Prostate gland (tissue), 2 donors: Measurements from ENCODE around the gene L3MBTL4. TPM values are rescaled to one million over a fixed set of nuclear protein-coding genes. Genes with fewer than 3 reads are reported as not detected.

Source experiments
- DNase-seq: peaks from one replicate; pipeline ENCODE4 v3.0.0-alpha.2; 2019; ENCODE audit warnings: low spot score
- H3K27ac ChIP-seq, 2 donors: fragments of 200-600 bp; sonication (generic); 2 replicates each; pipeline ENCODE4 v1.5.1; 2017 to 2019
- H3K27me3 ChIP-seq: fragments of 200-600 bp; sonication (generic); replicated peaks from 2 replicates; pipeline ENCODE4 v1.5.1; 2019; ENCODE audit not compliant: insufficient read depth
- H3K36me3 ChIP-seq, 2 donors: fragments of 200-600 bp; sonication (generic); 1 replicate in 1 of 2; 2 replicates in 1 of 2; pipeline versions ENCODE4 v1.5.1 to v1.8.1; 2017 to 2019
- H3K4me1 ChIP-seq: fragments of 200-600 bp; sonication (generic); replicated peaks from 2 replicates; pipeline ENCODE4 v1.5.1; 2019
- H3K4me3 ChIP-seq, 2 donors: fragments of 200-600 bp; sonication (generic); 2 replicates each; pipeline ENCODE4 v1.5.1; 2017 to 2019
- H3K9me3 ChIP-seq: fragments of 200-600 bp; sonication (generic); 2 replicates; pipeline ENCODE4 v1.5.1; 2017
- CTCF ChIP-seq, 4 experiments: fragments of 200-600 bp in 2 of 4; fragments of 450-650 bp in 2 of 4; sonication (generic) in 2 of 4; IDR thresholded peaks; 1 replicate in 3 of 4; 2 replicates in 1 of 4; pipeline ENCODE4 v1.5.1; 2016 to 2019; ENCODE audit warnings: antibody characterized with exemption in 4 of 4, mild to moderate bottlenecking in 2 of 4, moderate library complexity in 2 of 4
- POLR2A ChIP-seq: fragments of 450-650 bp; IDR thresholded peaks from one replicate; pipeline ENCODE4 v1.6.1; 2016; ENCODE audit warnings: antibody characterized with exemption, mild to moderate bottlenecking
- POLR2AphosphoS5 ChIP-seq: sonication (generic); formaldehyde crosslinking; IDR thresholded peaks from one replicate; pipeline ENCODE4 v1.6.1; 2017; ENCODE audit warnings: antibody characterized with exemption
- WGBS: methylation state at CpG from one replicate; pipeline ENCODE4 v1.1.5; 2018; 5-methylcytosine and 5-hydroxymethylcytosine counted together
- intact Hi-C: fragments of 100-400 bp; cut with DNase I; formaldehyde crosslinking; loops from one replicate; pipeline ENCODE4 v1.14.2; 2022
- total RNA-seq, 2 donors: library from RNA; depleted of rRNA; stranded (reverse); fragments of >200 nt; gene quantifications; one replicate each; pipeline ENCODE4 v1.1.0, GENCODE V29; 2016

L3MBTL4 gene
- total RNA-seq, 2 donors from 2014 or later, result 3.5 to 20.5 TPM

GRCh38 chr18:6406910-6407470 lies 7.7 kb downstream of the L3MBTL4 start:
- Histone ChIP-seq H3K4me1 (no peaks in the 10 kb centered on the region), H3K27ac (no peak overlapping the region), H3K4me3 (no peak overlapping the region), H3K27me3 (no peaks in the 10 kb centered on the region), H3K9me3 (no peaks in the 10 kb centered on the region), H3K36me3 (no peaks in the 10 kb centered on the region)
- DNase-seq, result no peak
- 53% methylated on average over 8 of the region's 8 CpGs for WGBS
- intact Hi-C loops, result no loop called here
- TF ChIP-seq POLR2A (no peak), POLR2AphosphoS5 (no peak), CTCF (IDR thresholded peaks at IDR 0.05) (no peak)

GRCh38 chr18:6406075-6406909 lies 8.4 kb downstream of the L3MBTL4 start:
- no peak for DNase-seq
- Histone ChIP-seq H3K36me3 (no peaks in the 10 kb centered on the region), H3K4me1 (no peaks in the 10 kb centered on the region), H3K27ac (no peak overlapping the region), H3K4me3 (no peak overlapping the region), H3K27me3 (no peaks in the 10 kb centered on the region), H3K9me3 (no peaks in the 10 kb centered on the region)
- WGBS, result 60% methylated on average over 10 of the region's 10 CpGs
- no peak for TF ChIP-seq POLR2A
- no peak for TF ChIP-seq CTCF (IDR thresholded peaks at IDR 0.05)
- intact Hi-C loops, result no loop called here

GRCh38 chr18:6405237-6406074 lies 9.3 kb downstream of the L3MBTL4 start:
- TF ChIP-seq POLR2AphosphoS5 (no peak), CTCF (IDR thresholded peaks at IDR 0.05) (no peak), POLR2A (no peak)
- no peaks in the 10 kb centered on the region for H3K9me3 ChIP-seq
- H3K4me1 ChIP-seq, result no peaks in the 10 kb centered on the region
- DNase-seq, result peak; percentile 21
- H3K36me3 ChIP-seq, result no peaks in the 10 kb centered on the region
- intact Hi-C loops, result no loop called here
- no peak overlapping the region for H3K27ac ChIP-seq
- H3K4me3 ChIP-seq, result no peak overlapping the region
- WGBS, result 55% methylated on average over 11 of the region's 11 CpGs
- no peaks in the 10 kb centered on the region for H3K27me3 ChIP-seq

GRCh38 chr18:6404834-6405233 lies 9.9 kb downstream of the L3MBTL4 start:
- no peak overlapping the region for H3K27ac ChIP-seq
- intact Hi-C loops, result no loop called here
- 69% methylated on average over 5 of the region's 5 CpGs for WGBS
- H3K36me3 ChIP-seq, result no peaks in the 10 kb centered on the region
- TF ChIP-seq POLR2A (no peak), CTCF (IDR thresholded peaks at IDR 0.05) (no peak), POLR2AphosphoS5 (no peak)
- no peaks in the 10 kb centered on the region for H3K9me3 ChIP-seq
- DNase-seq, result no peak
- no peaks in the 10 kb centered on the region for H3K4me1 ChIP-seq
- H3K4me3 ChIP-seq, result no peak overlapping the region
- no peaks in the 10 kb centered on the region for H3K27me3 ChIP-seq
